SJCRH30 (cell line): ENCODE results near the gene TNS3. TPM values are rescaled to one million over a fixed set of nuclear protein-coding genes. Genes with fewer than 3 reads are reported as not detected.
"Not testable (repeated sequence)": the region's sequence is repeated elsewhere in the genome, so short reads cannot be mapped to it uniquely, and the experiment has no call there.

Experiments
- DNase-seq, 2 experiments: peaks; one replicate each; pipeline ENCODE4 v3.0.0-alpha.2; 2015 to 2020
- H3K27ac ChIP-seq: fragments of 250-450 bp; sonication (Bioruptor Pico); 2 replicates; pipeline ENCODE4 v1.5.1; 2020; ENCODE audit warnings: mild to moderate bottlenecking, moderate library complexity
- H3K27me3 ChIP-seq: fragments of 250-450 bp; sonication (Bioruptor Pico); 2 replicates; pipeline ENCODE4 v1.5.1; 2020; ENCODE audit warnings: mild to moderate bottlenecking, moderate library complexity
- H3K36me3 ChIP-seq: fragments of 250-450 bp; sonication (Bioruptor Pico); 2 replicates; pipeline ENCODE4 v1.5.1; 2020; ENCODE audit warnings: mild to moderate bottlenecking, moderate library complexity
- H3K4me1 ChIP-seq: fragments of 250-450 bp; sonication (Bioruptor Pico); 2 replicates; pipeline ENCODE4 v1.5.1; 2020; ENCODE audit warnings: mild to moderate bottlenecking, moderate library complexity
- H3K4me3 ChIP-seq: fragments of 250-450 bp; sonication (Bioruptor Pico); 2 replicates; pipeline ENCODE4 v1.5.1; 2020; ENCODE audit warnings: mild to moderate bottlenecking, moderate library complexity
- H3K9me3 ChIP-seq: fragments of 250-450 bp; sonication (Bioruptor Pico); replicated peaks from 2 replicates; pipeline ENCODE4 v1.5.1; 2020; ENCODE audit warnings: mild to moderate bottlenecking, moderate library complexity
- total RNA-seq: library from RNA; depleted of rRNA; stranded (reverse); fragments of >200 nt; shearing (Covaris generic); gene quantifications from 2 replicates; pipeline ENCODE4 v1.2.3, GENCODE V29; 2014

The TNS3 gene
- total RNA-seq, 1 experiment from 2014 or later: 65.1 TPM

GRCh38 chr7:47449810-47450590 lies 131.9 kb downstream of the TNS3 start:
- Histone ChIP-seq H3K36me3 (no peaks in the 10 kb centered on the region; the same call in 1 of the 2 replicates), H3K27me3 (no peaks in the 10 kb centered on the region), H3K9me3 (no peaks in the 10 kb centered on the region), H3K4me3 (no peak overlapping the region), H3K27ac (peak overlapping the region; percentile 5), H3K4me1 (peaks cover 45% of the 10 kb centered on the region)
- peak in 1 of 2 experiments; percentile 65 for DNase-seq

- H3K4me3 ChIP-seq: no peak overlapping the region
Observed at GRCh38 chr7:47448971-47449370, 132.9 kb downstream of the TNS3 start.

GRCh38 chr7:47447621-47448349 lies 134.1 kb downstream of the TNS3 start:
- Histone ChIP-seq H3K36me3 (no peaks in the 10 kb centered on the region; the same call in 1 of the 2 replicates), H3K27ac (no peak overlapping the region), H3K4me1 (peaks cover 33% of the 10 kb centered on the region), H3K9me3 (no peaks in the 10 kb centered on the region), H3K27me3 (no peaks in the 10 kb centered on the region), H3K4me3 (no peak overlapping the region)
- DNase-seq: no peak

More at GRCh38 chr7:47448971-47449370, 132.9 kb downstream of the TNS3 start:
- H3K27ac ChIP-seq: no peak overlapping the region
- H3K27me3 ChIP-seq: no peaks in the 10 kb centered on the region
- H3K36me3 ChIP-seq: no peaks in the 10 kb centered on the region; the same call in 1 of the 2 replicates
- no peak for DNase-seq
- no peaks in the 10 kb centered on the region for H3K9me3 ChIP-seq
- H3K4me1 ChIP-seq: peaks cover 34% of the 10 kb centered on the region

GRCh38 chr7:47446871-47447466 lies 134.9 kb downstream of the TNS3 start:
- peak in 1 of 2 experiments; percentile 53 for DNase-seq
- Histone ChIP-seq H3K36me3 (no peaks in the 10 kb centered on the region; the same call in 1 of the 2 replicates), H3K4me1 (peaks cover 31% of the 10 kb centered on the region), H3K27ac (no peak overlapping the region), H3K27me3 (no peaks in the 10 kb centered on the region), H3K9me3 (no peaks in the 10 kb centered on the region), H3K4me3 (no peak overlapping the region)

DNA sequence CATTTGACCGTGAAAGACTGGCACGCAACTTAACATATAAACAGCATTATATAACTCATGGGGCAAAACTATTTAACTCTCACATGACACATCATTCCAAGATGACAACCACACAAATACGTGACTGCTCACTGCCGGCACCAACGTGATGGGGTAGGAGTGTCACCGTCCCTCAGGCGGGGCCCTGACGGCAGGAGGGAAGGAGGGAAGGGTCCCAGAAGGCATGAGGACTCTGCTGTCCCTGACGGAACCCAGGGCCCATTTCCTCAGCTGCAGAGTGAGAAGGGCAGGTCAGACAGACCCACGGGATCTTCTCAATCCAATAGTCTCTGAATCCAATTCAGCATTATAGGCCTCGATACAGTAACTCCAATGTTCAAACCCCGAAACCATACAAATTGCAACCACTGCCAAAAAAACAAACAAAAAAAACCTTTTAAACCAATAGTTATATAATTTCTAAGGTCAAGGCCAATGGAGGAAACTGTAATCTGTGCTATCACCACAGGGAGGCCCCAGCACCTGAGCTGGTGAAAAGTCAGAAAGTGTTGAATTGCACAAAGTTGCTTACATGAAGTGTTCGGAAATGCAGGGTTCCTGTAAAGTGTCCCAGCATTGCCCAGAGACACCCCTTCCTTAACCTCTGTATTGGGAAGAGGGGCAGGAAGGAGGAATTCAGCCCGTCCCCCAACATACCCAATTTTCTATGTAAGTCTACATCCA lies 137.4 kb downstream of the TNS3 start:
- DNase-seq: peak in 1 of 2 experiments; percentile 44
- H3K4me1 ChIP-seq: peaks cover 11% of the 10 kb centered on the region
- H3K9me3 ChIP-seq: no peaks in the 10 kb centered on the region
- H3K27ac ChIP-seq: no peak overlapping the region
- no peak overlapping the region for H3K4me3 ChIP-seq
- H3K27me3 ChIP-seq: no peaks in the 10 kb centered on the region
- H3K36me3 ChIP-seq: peaks cover 5% of the 10 kb centered on the region; the same call in 1 of the 2 replicates

- H3K27ac ChIP-seq: no peak overlapping the region
- H3K27me3 ChIP-seq: no peaks in the 10 kb centered on the region
- H3K9me3 ChIP-seq: no peaks in the 10 kb centered on the region
- H3K36me3 ChIP-seq: peaks cover 14% of the 10 kb centered on the region
- H3K4me1 ChIP-seq: peaks cover 11% of the 10 kb centered on the region
- DNase-seq: no peak
- H3K4me3 ChIP-seq: no peak overlapping the region
Observed at GRCh38 chr7:47443049-47443448, 138.9 kb downstream of the TNS3 start.

- H3K4me1 ChIP-seq: peaks cover 9% of the 10 kb centered on the region
- peaks cover 14% of the 10 kb centered on the region for H3K36me3 ChIP-seq
- H3K4me3 ChIP-seq: no peak overlapping the region
- no peaks in the 10 kb centered on the region for H3K9me3 ChIP-seq
- no peak for DNase-seq
- no peak overlapping the region for H3K27ac ChIP-seq
- no peaks in the 10 kb centered on the region for H3K27me3 ChIP-seq
Observed at GRCh38 chr7:47442605-47442865, 139.4 kb downstream of the TNS3 start.

DNA sequence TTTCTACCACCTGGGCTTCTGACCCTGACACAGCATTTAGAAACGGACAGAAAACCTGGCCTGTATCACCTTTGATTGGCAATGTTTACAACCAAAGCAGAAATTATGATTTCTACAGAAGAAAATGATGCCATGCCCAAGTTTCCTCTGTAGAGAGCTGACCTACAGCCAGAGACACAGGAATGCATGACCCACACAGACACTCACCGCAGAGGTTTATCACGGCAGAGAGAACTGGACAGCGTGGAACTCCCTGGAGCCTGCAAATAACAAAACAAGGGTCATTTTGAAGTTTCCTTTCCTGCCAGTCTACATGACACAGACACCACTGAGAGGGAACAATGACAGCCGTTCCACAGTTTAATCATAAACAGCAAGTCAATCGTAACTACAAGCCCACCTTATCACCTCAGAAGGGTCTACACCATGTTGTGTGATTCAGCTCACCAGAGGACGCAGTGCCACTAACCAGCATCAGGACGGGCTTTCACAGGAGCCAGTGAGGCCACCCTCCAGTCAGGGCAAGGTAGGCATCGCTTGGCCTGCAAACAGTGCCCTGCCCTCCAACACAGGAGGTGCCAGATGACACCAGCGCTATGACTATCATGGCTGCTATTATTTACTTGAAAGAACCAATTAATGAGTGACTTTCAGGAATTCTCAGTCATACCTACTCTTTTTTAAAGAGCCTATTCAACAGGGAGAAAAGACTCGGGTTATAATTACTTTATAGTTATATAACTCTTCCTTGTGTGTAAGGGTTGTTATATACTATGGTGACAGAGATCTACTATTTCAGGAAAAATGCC lies 139.9 kb downstream of the TNS3 start:
- H3K36me3 ChIP-seq: peaks cover 20% of the 10 kb centered on the region
- H3K27ac ChIP-seq: no peak overlapping the region
- no peaks in the 10 kb centered on the region for H3K27me3 ChIP-seq
- DNase-seq: no peak
- H3K9me3 ChIP-seq: no peaks in the 10 kb centered on the region
- H3K4me3 ChIP-seq: no peak overlapping the region
- peaks cover 3% of the 10 kb centered on the region for H3K4me1 ChIP-seq

DNA sequence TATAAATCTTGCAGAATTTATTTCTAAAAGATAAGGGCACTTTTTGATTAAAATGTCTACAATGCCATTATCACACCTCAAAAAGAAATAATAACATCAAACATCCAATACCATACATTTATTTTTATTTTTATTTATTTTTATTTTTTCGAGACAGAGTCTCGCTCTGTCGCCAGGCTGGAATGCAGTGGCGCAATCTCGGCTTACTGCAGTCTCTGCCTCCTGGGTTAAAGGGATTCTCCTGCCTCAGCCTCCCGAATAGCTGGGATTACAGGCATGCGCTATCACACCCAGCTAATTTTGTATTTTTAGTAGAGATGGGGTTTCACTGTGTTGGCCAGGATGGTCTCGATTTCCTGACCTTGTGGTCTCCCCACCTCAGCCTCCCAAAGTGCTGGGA lies 140.9 kb downstream of the TNS3 start:
- H3K9me3 ChIP-seq, H3K4me1 ChIP-seq, H3K27ac ChIP-seq, H3K27me3 ChIP-seq, H3K4me3 ChIP-seq, DNase-seq: not testable (repeated sequence)
- peaks cover 27% of the 10 kb centered on the region for H3K36me3 ChIP-seq

- H3K9me3 ChIP-seq: no peaks in the 10 kb centered on the region
- no peak overlapping the region for H3K4me3 ChIP-seq
- H3K27ac ChIP-seq: no peak overlapping the region
- no peaks in the 10 kb centered on the region; the same call in 1 of the 2 replicates for H3K4me1 ChIP-seq
- peaks cover 35% of the 10 kb centered on the region for H3K36me3 ChIP-seq
- H3K27me3 ChIP-seq: no peaks in the 10 kb centered on the region
- no peak for DNase-seq
Observed at GRCh38 chr7:47440320-47440719, 141.6 kb downstream of the TNS3 start.

DNA sequence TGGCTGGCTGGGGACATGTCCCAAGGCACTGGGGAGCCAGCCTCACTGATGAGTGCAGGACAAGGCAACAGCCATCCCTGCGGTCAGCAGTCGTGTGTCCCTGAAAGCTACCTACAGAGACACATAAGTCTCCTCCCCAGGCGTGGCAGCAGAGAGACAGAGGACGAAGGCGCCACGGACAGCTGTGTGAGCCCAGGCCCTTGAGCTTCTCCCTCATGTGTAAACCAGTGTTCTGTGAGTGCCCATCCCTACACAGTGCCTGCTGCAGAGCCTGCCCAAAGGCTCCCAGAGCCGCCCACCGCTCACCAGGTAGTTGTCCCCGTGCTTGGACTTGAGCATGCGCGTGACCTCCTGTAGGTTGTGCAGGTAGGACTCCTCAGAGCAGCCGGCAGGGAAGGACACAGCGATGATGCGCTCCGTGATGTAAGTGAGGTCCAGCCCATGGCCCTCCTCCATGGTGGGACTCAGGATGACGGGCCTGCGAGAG lies 142.7 kb downstream of the TNS3 start:
- H3K27me3 ChIP-seq: no peaks in the 10 kb centered on the region
- H3K36me3 ChIP-seq: peaks cover 44% of the 10 kb centered on the region
- H3K4me3 ChIP-seq: no peak overlapping the region
- H3K27ac ChIP-seq: no peak overlapping the region
- no peak for DNase-seq
- H3K4me1 ChIP-seq: no peaks in the 10 kb centered on the region
- no peaks in the 10 kb centered on the region for H3K9me3 ChIP-seq

DNA sequence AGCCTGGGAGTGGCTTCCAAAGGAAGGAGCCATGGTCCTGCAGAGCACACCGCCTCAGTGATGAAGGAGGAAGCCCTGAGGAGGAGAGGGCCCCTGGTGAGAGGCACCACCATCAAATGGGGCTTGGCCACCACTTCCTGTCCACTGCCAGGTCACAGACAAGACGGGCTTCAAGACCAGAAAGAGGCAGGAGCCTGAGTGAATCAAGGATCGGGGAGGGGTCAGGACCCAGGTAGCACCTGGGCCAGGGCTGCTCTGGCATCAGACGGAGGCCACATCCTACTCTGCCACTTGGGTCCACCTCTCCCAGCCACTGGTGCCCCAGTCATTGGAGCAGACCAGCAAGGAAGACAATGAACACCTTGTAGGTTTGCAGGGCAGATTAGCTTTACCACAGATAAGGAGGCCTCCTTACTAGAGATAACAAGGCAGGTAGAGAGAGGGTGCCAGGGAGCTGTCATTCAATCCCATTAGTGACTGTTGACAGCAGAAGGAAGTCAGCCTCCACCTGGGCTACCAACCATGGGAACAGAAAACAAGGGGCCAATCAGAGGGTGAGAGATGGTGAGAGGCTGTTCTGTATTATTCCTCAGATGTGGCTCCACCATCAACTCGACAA lies 143.4 kb downstream of the TNS3 start:
- DNase-seq: no peak
- Histone ChIP-seq H3K27me3 (no peaks in the 10 kb centered on the region), H3K4me3 (no peak overlapping the region), H3K36me3 (peaks cover 51% of the 10 kb centered on the region), H3K27ac (no peak overlapping the region), H3K9me3 (no peaks in the 10 kb centered on the region), H3K4me1 (no peaks in the 10 kb centered on the region)

DNA sequence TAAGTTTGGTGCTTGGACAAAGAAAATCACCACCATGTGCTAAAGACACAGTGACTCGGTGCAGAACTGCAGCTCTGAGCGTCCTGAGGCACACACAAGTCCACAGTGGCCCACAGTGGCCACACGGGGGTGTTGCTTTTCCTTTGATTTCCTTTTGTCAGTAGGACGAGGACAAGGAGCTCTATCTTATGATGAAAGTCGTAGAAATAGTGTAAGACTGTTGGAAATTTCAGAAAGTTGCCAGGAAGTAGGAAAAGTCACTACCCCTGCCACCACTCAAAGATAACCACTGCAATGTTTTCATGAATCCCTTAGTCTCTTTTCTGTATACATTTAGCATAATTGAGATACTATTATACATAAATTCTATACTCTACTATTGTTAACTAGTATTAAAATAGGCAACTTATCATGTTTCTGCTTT lies 146.0 kb downstream of the TNS3 start:
- no peak overlapping the region for H3K4me3 ChIP-seq
- peak; percentile 61 to 69 for DNase-seq
- H3K9me3 ChIP-seq: no peaks in the 10 kb centered on the region
- H3K4me1 ChIP-seq: no peaks in the 10 kb centered on the region
- H3K27ac ChIP-seq: no peak overlapping the region
- no peaks in the 10 kb centered on the region for H3K27me3 ChIP-seq
- peaks cover 70% of the 10 kb centered on the region for H3K36me3 ChIP-seq

- H3K4me3 ChIP-seq: no peak overlapping the region
- H3K9me3 ChIP-seq: no peaks in the 10 kb centered on the region
- H3K36me3 ChIP-seq: peaks cover 69% of the 10 kb centered on the region
- DNase-seq: no peak
- 0 out of 2 replicates have a peak, but pooled peaks cover 3% of the 10 kb centered on the region for H3K4me1 ChIP-seq
- H3K27ac ChIP-seq: no peak overlapping the region
- H3K27me3 ChIP-seq: no peaks in the 10 kb centered on the region
Observed at GRCh38 chr7:47433564-47433895, 148.4 kb downstream of the TNS3 start.
